ENCODE data around the gene PITPNC1.
"Not testable (repeated sequence)": the region's sequence is repeated elsewhere in the genome, so short reads cannot be mapped to it uniquely, and the experiment has no call there.

PITPNC1 gene

DNA sequence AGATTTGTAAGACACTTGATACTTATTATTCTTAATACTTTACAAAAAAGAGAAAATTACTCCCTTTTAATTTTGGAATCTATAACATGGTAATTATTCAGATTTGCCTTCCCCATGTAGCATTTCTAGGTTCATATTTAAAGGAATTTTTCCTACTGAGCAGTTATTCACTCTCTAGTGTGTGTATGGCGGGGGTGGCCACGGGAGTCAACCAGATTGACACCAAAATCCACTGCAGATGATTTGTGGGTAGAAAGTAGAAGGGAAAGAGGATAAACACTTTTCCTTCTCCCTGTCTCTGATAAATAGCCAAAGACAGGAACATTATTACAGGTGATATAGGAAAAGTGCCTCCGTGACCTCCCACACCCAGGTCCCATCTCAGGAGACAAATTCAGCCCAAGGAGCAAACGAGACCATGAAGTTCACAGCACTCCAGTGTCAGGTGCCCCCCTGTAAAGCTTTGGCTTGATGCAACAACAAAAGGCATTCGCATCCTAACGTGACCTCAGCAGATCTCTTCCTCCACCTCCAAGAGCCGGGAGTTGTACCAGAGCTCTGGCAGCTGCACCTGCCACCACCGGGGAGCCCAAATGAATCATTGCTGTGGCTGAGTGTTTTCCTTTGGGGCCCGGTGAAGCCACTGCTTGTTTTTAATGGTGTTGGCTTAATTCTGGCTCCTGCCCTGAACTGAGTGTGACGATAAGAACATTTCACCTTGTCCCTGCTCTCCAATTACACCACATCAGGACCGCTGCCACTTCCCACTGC is 248.0 kb downstream of the PITPNC1 start:
- in situ Hi-C loops (cut with HindIII; ENCODE audit: low pct_unique_long_range_greater_than_20kb, low sequenced_read_pairs), result no loop called here
- DNase-seq (ENCODE audit: low read depth in 1 of 2, low spot score in 1 of 2), result no peak
- no peak for TF ChIP-seq JUND (IDR thresholded peaks at IDR 0.05; ENCODE audit: low read depth)

DNA sequence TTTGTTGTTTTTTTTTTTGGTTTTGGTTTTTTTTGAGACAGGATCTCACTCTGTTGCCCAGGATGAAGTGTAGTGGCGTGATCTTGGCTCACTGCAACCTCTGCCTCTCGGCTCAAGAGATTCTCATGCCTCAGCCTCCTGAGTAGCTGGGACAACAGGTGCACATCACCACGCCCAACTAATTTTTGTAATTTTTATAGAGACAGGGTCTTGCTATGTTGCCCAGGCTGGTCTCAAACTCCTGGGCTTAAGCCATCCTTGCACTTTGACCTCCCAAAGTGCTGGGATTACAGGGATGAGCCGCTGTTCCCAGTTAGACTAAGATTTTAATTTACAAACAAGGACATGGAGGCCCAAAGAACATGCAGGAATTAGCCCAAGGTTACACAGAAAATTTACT is 248.9 kb downstream of the PITPNC1 start:
- in situ Hi-C loops (cut with HindIII; ENCODE audit: low pct_unique_long_range_greater_than_20kb, low sequenced_read_pairs), result no loop called here
- no peak for TF ChIP-seq JUND (IDR thresholded peaks at IDR 0.05; ENCODE audit: low read depth)
- DNase-seq (ENCODE audit: low read depth in 1 of 2, low spot score in 1 of 2), result no peak

DNA sequence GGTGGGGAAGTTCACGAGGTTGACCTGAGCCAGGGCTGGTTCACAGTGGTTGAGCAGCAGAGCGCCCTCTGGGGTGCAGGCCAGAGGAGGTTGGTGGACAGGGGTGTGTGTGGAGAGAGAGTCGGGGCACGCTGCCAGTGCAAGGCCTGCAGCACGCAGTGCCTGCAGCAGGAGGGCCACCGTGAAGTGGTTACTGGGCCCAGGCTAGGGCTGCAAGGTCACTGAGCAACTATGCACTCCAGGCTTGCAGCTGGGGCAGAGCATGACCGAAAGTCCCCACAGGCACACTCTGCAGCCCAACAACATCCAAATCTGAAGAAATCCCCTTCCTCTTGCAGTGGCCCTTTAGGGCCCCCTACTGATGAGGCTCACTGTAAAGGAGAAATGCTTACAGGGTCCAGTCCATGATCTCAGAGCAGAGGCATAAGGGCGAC is 251.5 kb downstream of the PITPNC1 start:
- TF ChIP-seq JUND (IDR thresholded peaks at IDR 0.05; ENCODE audit: low read depth), result no peak
- DNase-seq (ENCODE audit: low read depth in 1 of 2, low spot score in 1 of 2), result no peak
- in situ Hi-C loops (cut with HindIII; ENCODE audit: low pct_unique_long_range_greater_than_20kb, low sequenced_read_pairs), result no loop called here

DNA sequence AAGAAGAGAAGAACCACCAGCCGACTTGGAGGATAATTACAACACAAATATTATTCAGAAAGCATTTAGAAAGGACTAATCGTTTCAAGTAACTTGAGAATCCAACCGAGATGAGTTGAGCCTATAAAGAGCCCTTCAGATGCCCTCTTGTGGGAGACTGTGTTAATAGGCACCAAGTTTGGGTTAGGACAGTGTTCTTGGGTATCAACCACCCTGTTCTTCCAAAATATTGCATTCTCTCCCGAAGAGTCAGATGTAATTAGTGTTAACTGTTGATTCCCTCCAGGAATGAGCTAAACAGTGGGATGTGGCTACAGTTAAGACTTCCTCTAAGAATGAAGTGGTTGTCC is 252.9 kb downstream of the PITPNC1 start:
- no peak for TF ChIP-seq JUND (IDR thresholded peaks at IDR 0.05; ENCODE audit: low read depth)
- DNase-seq (ENCODE audit: low read depth in 1 of 2, low spot score in 1 of 2), result peak; percentile 55 to 71
- in situ Hi-C loops (cut with HindIII; ENCODE audit: low pct_unique_long_range_greater_than_20kb, low sequenced_read_pairs), result no loop called here

DNA sequence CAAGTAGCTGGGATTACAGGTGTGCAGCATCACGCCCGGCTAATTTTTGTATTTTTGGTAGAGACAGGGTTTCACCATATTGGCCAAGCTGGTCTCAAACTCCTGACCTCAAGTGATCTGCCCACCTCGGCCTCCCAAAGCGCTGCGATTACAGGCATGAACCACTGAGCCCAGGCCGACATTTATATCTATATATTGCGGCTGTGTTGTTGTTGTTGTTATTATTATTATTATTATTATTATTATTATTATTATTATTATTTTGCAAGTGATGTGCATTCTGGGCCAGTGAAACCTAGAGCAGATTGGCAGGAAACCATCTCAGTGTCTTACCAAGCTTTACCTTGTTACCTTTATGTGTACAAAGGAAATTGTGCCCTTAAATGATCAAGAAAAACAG is 253.8 kb downstream of the PITPNC1 start:
- in situ Hi-C loops (cut with HindIII; ENCODE audit: low pct_unique_long_range_greater_than_20kb, low sequenced_read_pairs); DNase-seq (ENCODE audit: low read depth in 1 of 2, low spot score in 1 of 2): not testable (repeated sequence)

DNA sequence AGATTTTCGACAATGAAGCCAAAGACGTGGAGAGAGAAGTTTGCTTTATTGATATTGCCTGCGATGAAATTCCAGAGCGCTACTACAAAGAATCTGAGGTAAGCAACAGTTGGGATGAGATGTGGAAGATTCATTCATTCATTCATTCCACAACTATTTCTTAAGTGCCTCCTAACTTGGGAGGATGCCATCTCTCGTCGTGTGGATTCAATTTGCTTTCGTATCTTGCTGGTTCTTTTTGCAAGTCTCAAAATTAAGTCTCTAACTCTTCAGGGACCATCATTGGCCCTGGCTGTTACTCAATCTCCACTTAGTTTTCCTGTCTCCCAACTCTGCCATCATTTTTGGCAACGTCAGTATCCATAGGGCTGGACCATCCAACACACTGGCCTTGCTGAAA is 255.1 kb downstream of the PITPNC1 start:
- no peak for DNase-seq (ENCODE audit: low read depth in 1 of 2, low spot score in 1 of 2)
- no peak for TF ChIP-seq JUND (IDR thresholded peaks at IDR 0.05; ENCODE audit: low read depth)
- in situ Hi-C loops (cut with HindIII; ENCODE audit: low pct_unique_long_range_greater_than_20kb, low sequenced_read_pairs), result no loop called here

DNA sequence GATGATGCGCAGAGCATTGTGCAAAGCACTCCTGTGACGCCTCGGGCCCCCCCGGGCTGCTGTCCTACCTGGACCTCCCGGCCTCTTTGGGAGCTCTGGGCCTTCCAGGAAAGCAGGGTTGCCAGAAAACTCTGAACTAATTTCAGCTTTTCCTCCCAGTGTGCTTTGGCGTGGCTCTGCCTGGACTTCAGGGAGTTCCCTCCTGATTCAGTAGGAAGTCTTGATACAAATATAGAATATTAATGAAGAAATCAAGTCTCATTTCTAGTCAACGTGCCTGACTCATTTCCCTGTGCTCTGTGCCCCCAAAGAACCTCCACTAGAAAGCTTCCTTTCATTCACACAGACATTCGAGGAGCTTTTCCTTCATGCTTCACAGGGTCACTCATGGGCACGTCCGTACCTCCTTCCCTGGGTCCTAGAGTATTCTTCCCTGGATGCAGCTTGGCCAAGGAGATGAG is 256.7 kb downstream of the PITPNC1 start:
- TF ChIP-seq JUND (IDR thresholded peaks at IDR 0.05; ENCODE audit: low read depth), result no peak
- in situ Hi-C loops (cut with HindIII; ENCODE audit: low pct_unique_long_range_greater_than_20kb, low sequenced_read_pairs), result no loop called here
- no peak for DNase-seq (ENCODE audit: low read depth in 1 of 2, low spot score in 1 of 2)

DNA sequence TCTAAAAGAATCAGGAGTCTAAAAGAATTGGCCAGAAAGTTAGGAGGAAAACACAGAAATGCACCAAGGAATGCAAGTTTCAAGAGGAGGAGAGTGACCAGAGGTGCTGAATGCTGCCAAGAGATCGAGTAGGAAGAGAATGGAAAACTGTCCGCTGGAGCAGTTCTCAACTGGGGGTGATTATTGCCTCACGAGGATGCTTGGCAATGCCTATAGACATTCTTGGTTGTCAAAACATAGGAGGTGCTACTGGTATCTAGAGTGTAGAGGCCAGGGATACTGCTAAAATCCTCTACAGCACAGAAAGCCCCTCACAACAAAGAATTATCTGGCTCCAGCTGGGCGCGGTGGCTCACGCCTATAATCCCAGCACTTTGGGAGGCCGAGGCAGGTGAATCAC is 258.6 kb downstream of the PITPNC1 start:
- in situ Hi-C loops (cut with HindIII; ENCODE audit: low pct_unique_long_range_greater_than_20kb, low sequenced_read_pairs), result no loop called here
- DNase-seq (ENCODE audit: low read depth in 1 of 2, low spot score in 1 of 2), result no peak
- TF ChIP-seq JUND (IDR thresholded peaks at IDR 0.05; ENCODE audit: low read depth), result no peak

DNA sequence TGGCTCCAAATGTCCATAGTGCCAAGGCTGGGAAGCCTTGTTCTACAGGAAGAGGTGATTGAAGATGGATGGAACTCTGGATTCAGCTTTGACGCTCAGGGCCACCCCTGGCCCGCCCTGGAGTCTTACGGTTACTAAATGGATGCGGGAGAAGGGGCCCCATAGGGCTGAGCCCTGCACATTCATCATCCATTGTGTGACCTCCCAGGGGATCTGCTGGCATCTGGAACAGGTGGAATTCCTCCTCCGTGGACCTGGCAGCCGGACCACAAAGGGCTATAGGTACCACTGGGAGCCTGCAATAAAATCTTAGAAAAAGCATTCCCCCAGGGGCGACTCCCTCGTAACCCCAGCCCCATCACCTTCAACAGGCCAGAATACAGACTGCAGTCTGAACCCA is 259.2 kb downstream of the PITPNC1 start:
- TF ChIP-seq JUND (IDR thresholded peaks at IDR 0.05; ENCODE audit: low read depth), result no peak
- DNase-seq (ENCODE audit: low read depth in 1 of 2, low spot score in 1 of 2), result no peak
- in situ Hi-C loops (cut with HindIII; ENCODE audit: low pct_unique_long_range_greater_than_20kb, low sequenced_read_pairs), result no loop called here

DNA sequence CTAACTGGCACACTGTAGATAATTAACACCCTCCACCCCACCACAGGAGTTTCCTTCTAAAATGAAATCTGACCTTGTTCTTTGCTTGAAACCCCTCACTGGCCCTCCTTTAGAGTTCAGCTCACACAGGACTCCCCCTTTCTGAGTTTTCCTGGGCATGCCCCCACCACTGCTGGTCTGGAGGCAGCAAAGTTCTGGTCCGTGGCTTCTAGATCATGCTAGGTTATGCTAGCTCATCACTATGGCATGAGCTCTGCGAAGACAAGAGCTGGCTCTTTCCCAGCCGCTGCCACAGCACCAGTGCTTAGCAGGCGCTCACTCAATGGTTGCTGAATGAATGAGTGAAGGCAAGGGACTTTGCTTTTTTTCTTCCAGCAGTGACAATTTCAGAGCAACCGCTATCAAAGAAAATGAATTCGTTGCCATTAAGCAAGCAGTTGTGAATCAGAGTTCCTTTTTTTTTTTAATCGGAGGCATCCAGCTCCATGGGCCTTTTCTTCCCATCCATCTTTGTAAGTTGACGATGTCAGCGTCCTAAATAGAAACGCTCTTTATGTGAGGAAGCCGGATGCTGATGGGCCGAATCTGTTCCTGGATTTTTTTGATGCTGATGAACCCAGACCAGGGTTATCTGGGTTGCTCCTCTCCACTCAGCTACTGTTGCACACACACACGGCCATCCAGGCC is 259.9 kb downstream of the PITPNC1 start:
- TF ChIP-seq JUND (IDR thresholded peaks at IDR 0.05; ENCODE audit: low read depth), result no peak
- no peak for DNase-seq (ENCODE audit: low read depth in 1 of 2, low spot score in 1 of 2)
- in situ Hi-C loops (cut with HindIII; ENCODE audit: low pct_unique_long_range_greater_than_20kb, low sequenced_read_pairs), result no loop called here

DNA sequence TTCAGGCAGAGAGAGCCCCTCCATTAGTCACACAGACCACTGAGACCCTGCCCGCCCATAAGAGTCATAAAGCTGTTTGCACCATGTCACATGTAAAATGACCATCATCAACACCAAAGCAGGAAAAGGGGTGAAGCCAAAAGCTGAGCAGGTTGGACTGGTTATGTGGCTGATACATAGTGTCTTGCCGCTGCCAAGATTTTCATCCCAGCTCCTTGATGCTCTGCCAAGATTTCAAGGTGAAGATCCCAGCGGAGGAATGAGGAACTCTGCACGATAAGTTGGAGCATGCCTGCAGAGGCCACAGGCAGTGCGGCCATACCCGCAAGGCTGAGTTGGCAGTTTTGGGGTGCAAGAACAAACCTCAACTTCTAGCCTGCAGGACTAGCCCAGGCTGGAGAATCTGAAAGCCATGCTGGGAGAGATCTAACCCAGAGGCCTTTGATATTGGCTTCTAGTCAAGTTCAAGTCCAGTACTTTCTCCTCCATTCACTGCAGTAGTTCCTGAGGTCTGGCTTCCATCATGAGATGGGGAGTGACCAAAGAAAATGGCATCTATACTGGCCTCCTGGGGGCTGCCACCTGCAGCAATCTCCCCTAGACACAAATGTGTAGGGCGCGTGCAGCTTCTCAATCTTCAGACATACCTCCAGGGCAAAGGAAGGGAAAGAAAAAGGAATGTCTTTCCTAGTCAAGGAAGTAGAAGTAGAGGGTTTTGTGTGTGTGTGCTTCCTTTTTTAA is 261.0 kb downstream of the PITPNC1 start:
- peak in 1 of 2 experiments; percentile 85 for DNase-seq (ENCODE audit: low read depth in 1 of 2, low spot score in 1 of 2)
- TF ChIP-seq JUND (IDR thresholded peaks at IDR 0.05; ENCODE audit: low read depth), result no peak
- in situ Hi-C loops (cut with HindIII; ENCODE audit: low pct_unique_long_range_greater_than_20kb, low sequenced_read_pairs), result no loop called here

DNA sequence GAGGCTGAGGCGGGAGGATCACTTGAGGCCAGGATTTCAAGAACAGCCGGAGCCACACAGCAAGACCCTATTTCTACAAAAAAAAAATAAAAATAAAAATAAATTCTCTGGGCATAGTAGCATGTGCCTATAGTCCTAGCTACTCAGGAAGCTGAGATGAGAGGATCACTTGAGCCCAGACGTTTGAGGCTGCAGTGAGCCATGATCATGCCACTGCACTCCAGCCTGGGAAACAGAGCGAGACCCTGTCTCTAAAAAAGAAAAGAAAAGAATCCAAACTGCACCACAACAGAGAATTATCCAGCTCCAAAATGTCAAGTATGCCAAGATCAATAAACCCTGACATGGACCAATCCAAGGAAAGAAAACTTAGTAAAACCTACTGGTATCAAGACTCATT is 261.8 kb downstream of the PITPNC1 start:
- no peak for DNase-seq (ENCODE audit: low read depth in 1 of 2, low spot score in 1 of 2)
- in situ Hi-C loops (cut with HindIII; ENCODE audit: low pct_unique_long_range_greater_than_20kb, low sequenced_read_pairs), result no loop called here
- TF ChIP-seq JUND (IDR thresholded peaks at IDR 0.05; ENCODE audit: low read depth), result no peak

DNA sequence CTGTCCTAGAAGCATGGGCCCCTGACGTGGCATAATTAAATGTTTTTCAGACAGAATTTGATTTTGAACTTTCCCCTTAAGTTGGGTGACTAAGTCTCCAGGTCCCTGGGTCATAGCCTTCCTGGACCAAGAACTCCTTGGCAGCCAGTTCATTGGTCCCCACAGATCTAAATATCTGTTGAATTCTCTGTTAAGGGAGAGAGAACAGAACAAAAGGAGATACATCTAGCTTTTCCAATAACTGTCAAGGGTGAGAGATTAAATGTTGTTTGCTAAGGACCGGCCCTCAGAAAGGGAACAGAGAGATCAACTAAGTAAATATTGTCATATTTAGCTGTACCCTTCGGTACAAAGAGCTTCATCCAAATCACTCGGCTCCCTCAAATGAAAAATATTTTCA is 262.5 kb downstream of the PITPNC1 start:
- in situ Hi-C loops (cut with HindIII; ENCODE audit: low pct_unique_long_range_greater_than_20kb, low sequenced_read_pairs), result no loop called here
- TF ChIP-seq JUND (IDR thresholded peaks at IDR 0.05; ENCODE audit: low read depth), result no peak
- DNase-seq (ENCODE audit: low read depth in 1 of 2, low spot score in 1 of 2), result no peak

All from T47D (cell line).